ENCODE measurements around the gene SBF2.

Gene SBF2

GRCh38 chr11:9772218-9772617, 521.8 kb downstream of the SBF2 start:
- no peak for DNase-seq (ENCODE audit: low spot score)

- no peak for DNase-seq (ENCODE audit: low spot score)
Observed at GRCh38 chr11:9771071-9771511, 522.9 kb downstream of the SBF2 start.

- no peak for DNase-seq (ENCODE audit: low spot score)
Observed at GRCh38 chr11:9769621-9770020, 524.4 kb downstream of the SBF2 start.

GRCh38 chr11:9765320-9766101, 528.5 kb downstream of the SBF2 start:
- DNase-seq (ENCODE audit: low spot score), result no peak

- no peak for DNase-seq (ENCODE audit: low spot score)
Observed at GRCh38 chr11:9763301-9763700, 530.7 kb downstream of the SBF2 start.

GRCh38 chr11:9762531-9762930, 531.5 kb downstream of the SBF2 start:
- no peak for DNase-seq (ENCODE audit: low spot score)

GRCh38 chr11:9761441-9761945, 532.5 kb downstream of the SBF2 start:
- DNase-seq (ENCODE audit: low spot score), result no peak

GRCh38 chr11:9760193-9760575, 533.8 kb downstream of the SBF2 start:
- no peak for DNase-seq (ENCODE audit: low spot score)

GRCh38 chr11:9759519-9760192, 534.4 kb downstream of the SBF2 start:
- no peak for DNase-seq (ENCODE audit: low spot score)

GRCh38 chr11:9758637-9759518, 535.1 kb downstream of the SBF2 start:
- DNase-seq (ENCODE audit: low spot score), result no peak

GRCh38 chr11:9757809-9758636, 536.0 kb downstream of the SBF2 start:
- DNase-seq (ENCODE audit: low spot score), result peak; percentile 79

- DNase-seq (ENCODE audit: low spot score), result no peak
Observed at GRCh38 chr11:9756878-9757277, 537.1 kb downstream of the SBF2 start.

- no peak for DNase-seq (ENCODE audit: low spot score)
Observed at GRCh38 chr11:9756461-9756860, 537.6 kb downstream of the SBF2 start.

GRCh38 chr11:9755561-9756185, 538.3 kb downstream of the SBF2 start:
- DNase-seq (ENCODE audit: low spot score), result no peak

GRCh38 chr11:9754010-9754471, 540.0 kb downstream of the SBF2 start:
- DNase-seq (ENCODE audit: low spot score), result no peak

- no peak for DNase-seq (ENCODE audit: low spot score)
Observed at GRCh38 chr11:9753021-9753420, 541.0 kb downstream of the SBF2 start.

- DNase-seq (ENCODE audit: low spot score), result no peak
Observed at GRCh38 chr11:9752091-9752490, 541.9 kb downstream of the SBF2 start.

GRCh38 chr11:9750551-9750950, 543.5 kb downstream of the SBF2 start:
- no peak for DNase-seq (ENCODE audit: low spot score)

GRCh38 chr11:9748361-9748970, 545.6 kb downstream of the SBF2 start:
- no peak for DNase-seq (ENCODE audit: low spot score)

GRCh38 chr11:9747828-9748227, 546.2 kb downstream of the SBF2 start:
- no peak for DNase-seq (ENCODE audit: low spot score)
